Epithelial cell of esophagus (primary cell): ENCODE measurements around the gene FBXO38.

ENCODE experiments used
- DNase-seq: peaks from one replicate; pipeline ENCODE4 v3.0.0; 2010; ENCODE audit warnings: low read depth
- H3K4me3 ChIP-seq: 2 replicates; pipeline ENCODE4 v1.5.1; 2011; ENCODE audit warnings: mild to moderate bottlenecking, low read length, control low read depth
- CTCF ChIP-seq: IDR thresholded peaks from 2 replicates; pipeline ENCODE4 v1.5.1; 2011; ENCODE audit warnings: low read depth, mild to moderate bottlenecking, low read length, control low read depth, inconsistent platforms; ENCODE audit not compliant: insufficient read depth; ENCODE audit errors: missing control alignments

Gene FBXO38

GRCh38 chr5:148343603-148344487 lies 39.9 kb upstream of the FBXO38 start:
- DNase-seq: peak; percentile 3
- no peak for TF ChIP-seq CTCF

GRCh38 chr5:148347706-148348105 lies 36.1 kb upstream of the FBXO38 start:
- H3K4me3 ChIP-seq: no peak overlapping the region
- peak; percentile 71 for DNase-seq
- TF ChIP-seq CTCF: no peak

More at GRCh38 chr5:148343603-148344487, 39.9 kb upstream of the FBXO38 start:
- H3K4me3 ChIP-seq: no peak overlapping the region

- peak; percentile 48 for DNase-seq
- no peak overlapping the region for H3K4me3 ChIP-seq
- no peak for TF ChIP-seq CTCF
Observed at GRCh38 chr5:148352696-148353095, 31.1 kb upstream of the FBXO38 start.

GRCh38 chr5:148353634-148354033 lies 30.1 kb upstream of the FBXO38 start:
- peak; percentile 36 for TF ChIP-seq CTCF
- no peak for DNase-seq
- H3K4me3 ChIP-seq: no peak overlapping the region

- TF ChIP-seq CTCF: no peak
- no peak for DNase-seq
- H3K4me3 ChIP-seq: no peak overlapping the region
Observed at GRCh38 chr5:148364343-148364742, 19.4 kb upstream of the FBXO38 start.

- TF ChIP-seq CTCF: no peak
- DNase-seq: no peak
- no peak overlapping the region for H3K4me3 ChIP-seq
Observed at GRCh38 chr5:148368299-148368698, 15.5 kb upstream of the FBXO38 start.

GRCh38 chr5:148372166-148372725 lies 11.5 kb upstream of the FBXO38 start:
- no peak overlapping the region for H3K4me3 ChIP-seq
- DNase-seq: peak; percentile 70
- no peak for TF ChIP-seq CTCF
